OCI-LY7 (cell line): ENCODE results near the gene CGNL1. TPM values are rescaled to one million over a fixed set of nuclear protein-coding genes. Genes with fewer than 3 reads are reported as not detected.

Source experiments
- BruUV-seq: library from RNA; stranded (reverse); fragments of 400-500 nt; replicated peaks from 2 replicates; lab custom pipeline; 2021; lab: Mats Ljungman, UMichigan
- CTCF ChIA-PET: fragments of 300-600 bp; sonication (Branson Sonifier 250); formaldehyde crosslinking; loops from one replicate; lab custom pipeline; 2022; ENCODE audit warnings: antibody characterized with exemption; ENCODE audit not compliant: unreplicated experiment; lab: Charles Lee
- POLR2A ChIA-PET: fragments of 300-600 bp; sonication (Branson Sonifier 250); formaldehyde crosslinking; loops from one replicate; lab custom pipeline; 2022; ENCODE audit warnings: antibody characterized with exemption; lab: Charles Lee
- DNase-seq: peaks from one replicate; pipeline ENCODE4 v3.0.0-alpha.2; 2015; ENCODE audit warnings: low spot score
- H2AFZ ChIP-seq: fragments of 200-600 bp; sonication (generic), shearing (Covaris generic); 2 replicates; pipeline ENCODE4 v1.6.1; 2014; ENCODE audit warnings: mild to moderate bottlenecking, antibody characterized with exemption, low read length, moderate library complexity
- H3K27ac ChIP-seq: fragments of 200-600 bp; sonication (generic); 2 replicates; pipeline ENCODE4 v1.5.1; 2014; ENCODE audit warnings: mixed run types, low read depth, mild to moderate bottlenecking, moderate library complexity, low read length, inconsistent platforms; ENCODE audit not compliant: poor library complexity, severe bottlenecking
- H3K36me3 ChIP-seq: fragments of 200-600 bp; sonication (generic); 2 replicates; pipeline ENCODE4 v1.6.1; 2014; ENCODE audit warnings: mild to moderate bottlenecking, antibody characterized with exemption, low read length, moderate library complexity, mixed read lengths; ENCODE audit not compliant: insufficient read depth
- H3K4me1 ChIP-seq: fragments of 200-600 bp; sonication (generic); 2 replicates; pipeline ENCODE4 v1.5.1; 2014; ENCODE audit warnings: mild to moderate bottlenecking, low read length; ENCODE audit not compliant: insufficient read depth, poor library complexity, severe bottlenecking
- H3K4me2 ChIP-seq: fragments of 200-600 bp; sonication (generic); 2 replicates; pipeline ENCODE4 v1.6.1; 2014; ENCODE audit warnings: mild to moderate bottlenecking, low read length
- H3K4me3 ChIP-seq: fragments of 200-600 bp; sonication (generic); 2 replicates; pipeline ENCODE4 v1.5.1; 2014; ENCODE audit warnings: mild to moderate bottlenecking, low read depth, low read length; ENCODE audit not compliant: poor library complexity, severe bottlenecking
- H3K79me2 ChIP-seq: fragments of 200-600 bp; sonication (generic); 2 replicates; pipeline ENCODE4 v1.6.1; 2016; ENCODE audit warnings: low read depth, mild to moderate bottlenecking, low read length, moderate library complexity, mixed read lengths; ENCODE audit not compliant: insufficient read depth
- H3K9me2 ChIP-seq: fragments of 200-600 bp; sonication (generic); 2 replicates; pipeline ENCODE4 v1.6.1; 2016; ENCODE audit warnings: mild to moderate bottlenecking, low read length, mixed read lengths; ENCODE audit not compliant: insufficient read depth
- H3K9me3 ChIP-seq: fragments of 200-600 bp; sonication (generic); 2 replicates; pipeline ENCODE4 v1.6.1; 2014; ENCODE audit warnings: mild to moderate bottlenecking, mixed run types, low read length, mixed read lengths
- H4K20me1 ChIP-seq: fragments of 200-600 bp; sonication (generic); 2 replicates; pipeline ENCODE4 v1.6.1; 2014; ENCODE audit warnings: mild to moderate bottlenecking, antibody characterized with exemption, low read length, moderate library complexity, mixed read lengths; ENCODE audit not compliant: insufficient read depth
- EZH2phosphoT487 ChIP-seq: fragments of 200-600 bp; sonication (generic); IDR thresholded peaks from 2 replicates; pipeline ENCODE4 v1.6.1; 2018; ENCODE audit warnings: low read depth, borderline replicate concordance, mild to moderate bottlenecking, mixed run types, antibody characterized with exemption, low read length, moderate library complexity, mixed read lengths
- intact Hi-C: fragments of 100-400 bp; cut with micrococcal nuclease; formaldehyde crosslinking; loops from one replicate; pipeline ENCODE4 v1.10.0; 2022; ENCODE audit not compliant: unreplicated experiment
- total RNA-seq, 2 experiments: library from RNA; depleted of rRNA in 1 of 2; stranded (reverse); fragments of >200 nt in 1 of 2; shearing (Covaris generic) in 1 of 2; gene quantifications; 2 replicates each; pipeline ENCODE4 v1.2.3, GENCODE V29; 2014 to 2022
- TF ChIP-seq, protein P1 (sequence below): fragments of 200-600 bp; sonication (generic); conservative IDR thresholded peaks from 2 replicates; pipeline ENCODE4 v1.5.1; 2014; ENCODE audit warnings: mild to moderate bottlenecking, antibody characterized with exemption, low read length, moderate library complexity, mixed read lengths

The CGNL1 gene
- total RNA-seq, 2 experiments from 2014 or later: 0.04 TPM; not detected in 1

DNA sequence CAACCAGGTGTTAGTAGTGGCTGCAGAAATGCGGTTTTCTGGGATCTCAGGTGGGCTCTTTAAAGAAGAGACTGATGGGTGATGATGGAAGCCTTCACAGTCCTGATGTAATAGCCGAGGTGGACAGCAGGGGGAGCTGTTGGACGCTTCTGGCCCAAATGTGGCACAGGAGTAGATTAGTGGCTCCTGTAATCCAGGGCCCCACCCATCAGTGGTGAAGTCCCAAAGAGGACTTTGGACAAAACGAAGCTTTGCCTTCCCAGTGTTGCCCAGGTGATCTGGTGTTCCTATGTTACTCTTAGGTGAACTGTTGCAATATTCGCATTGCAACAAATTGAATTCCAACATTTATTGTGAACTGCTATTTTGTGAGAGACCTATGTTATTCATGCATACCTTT, 183.6 kb downstream of the CGNL1 start:
- no peaks in the 10 kb centered on the region for H3K9me3 ChIP-seq
- TF ChIP-seq EZH2phosphoT487: no peak
- TF ChIP-seq, protein P1, sequence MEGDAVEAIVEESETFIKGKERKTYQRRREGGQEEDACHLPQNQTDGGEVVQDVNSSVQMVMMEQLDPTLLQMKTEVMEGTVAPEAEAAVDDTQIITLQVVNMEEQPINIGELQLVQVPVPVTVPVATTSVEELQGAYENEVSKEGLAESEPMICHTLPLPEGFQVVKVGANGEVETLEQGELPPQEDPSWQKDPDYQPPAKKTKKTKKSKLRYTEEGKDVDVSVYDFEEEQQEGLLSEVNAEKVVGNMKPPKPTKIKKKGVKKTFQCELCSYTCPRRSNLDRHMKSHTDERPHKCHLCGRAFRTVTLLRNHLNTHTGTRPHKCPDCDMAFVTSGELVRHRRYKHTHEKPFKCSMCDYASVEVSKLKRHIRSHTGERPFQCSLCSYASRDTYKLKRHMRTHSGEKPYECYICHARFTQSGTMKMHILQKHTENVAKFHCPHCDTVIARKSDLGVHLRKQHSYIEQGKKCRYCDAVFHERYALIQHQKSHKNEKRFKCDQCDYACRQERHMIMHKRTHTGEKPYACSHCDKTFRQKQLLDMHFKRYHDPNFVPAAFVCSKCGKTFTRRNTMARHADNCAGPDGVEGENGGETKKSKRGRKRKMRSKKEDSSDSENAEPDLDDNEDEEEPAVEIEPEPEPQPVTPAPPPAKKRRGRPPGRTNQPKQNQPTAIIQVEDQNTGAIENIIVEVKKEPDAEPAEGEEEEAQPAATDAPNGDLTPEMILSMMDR: peak; percentile 90
- peak; percentile 51 for DNase-seq
- intact Hi-C loops: loop anchor here (5.0 kb wide), 1 partner anchor 302 kb away; no protein-coding TSS in a partner anchor
- H3K27ac ChIP-seq: no peak overlapping the region
- no peak overlapping the region for H2AFZ ChIP-seq
- H3K4me1 ChIP-seq: peaks cover 6% of the 10 kb centered on the region
- no TSS peak for BruUV-seq
- no peak overlapping the region for H3K4me2 ChIP-seq
- H3K4me3 ChIP-seq: no peak overlapping the region
- no peaks in the 10 kb centered on the region for H3K36me3 ChIP-seq
- no peaks in the 10 kb centered on the region for H4K20me1 ChIP-seq
- ChIA-PET POLR2A (interaction anchor here (0.6 kb wide), 1 partner anchor 30 kb away, joined by 3 read pairs; no protein-coding TSS in a partner anchor), CTCF (no interaction called here)
- no peaks in the 10 kb centered on the region for H3K9me2 ChIP-seq
- no peaks in the 10 kb centered on the region for H3K79me2 ChIP-seq

- Histone ChIP-seq H2AFZ (peak overlapping the region; percentile 81), H3K9me2 (no peaks in the 10 kb centered on the region), H3K4me2 (peak overlapping the region; percentile 48), H3K79me2 (no peaks in the 10 kb centered on the region), H3K4me1 (peaks cover 11% of the 10 kb centered on the region), H3K36me3 (no peaks in the 10 kb centered on the region), H3K9me3 (no peaks in the 10 kb centered on the region), H3K27ac (no peak overlapping the region), H3K4me3 (no peak overlapping the region), H4K20me1 (no peaks in the 10 kb centered on the region)
- POLR2A ChIA-PET: no interaction called here
- TF ChIP-seq EZH2phosphoT487: no peak
- TF ChIP-seq, protein P1: peak; percentile 93
- intact Hi-C loops: loop anchor here (5.0 kb wide), 1 partner anchor 301 kb away; no protein-coding TSS in a partner anchor
- BruUV-seq: no TSS peak
- CTCF ChIA-PET: no interaction called here
- DNase-seq: peak; percentile 72
Observed at GRCh38 chr15:57561041-57561711, 184.9 kb downstream of the CGNL1 start.

GRCh38 chr15:57562196-57562769, 186.0 kb downstream of the CGNL1 start:
- no peaks in the 10 kb centered on the region for H4K20me1 ChIP-seq
- POLR2A ChIA-PET: no interaction called here
- peaks cover 11% of the 10 kb centered on the region for H3K4me1 ChIP-seq
- H3K9me3 ChIP-seq: no peaks in the 10 kb centered on the region
- H3K79me2 ChIP-seq: no peaks in the 10 kb centered on the region
- TF ChIP-seq, protein P1: no peak
- TF ChIP-seq EZH2phosphoT487: no peak
- intact Hi-C loops: loop anchor here (5.0 kb wide), 1 partner anchor 300 kb away; no protein-coding TSS in a partner anchor
- H3K27ac ChIP-seq: no peak overlapping the region
- BruUV-seq: no TSS peak
- no peak overlapping the region for H3K4me3 ChIP-seq
- CTCF ChIA-PET: no interaction called here
- no peak overlapping the region for H2AFZ ChIP-seq
- no peaks in the 10 kb centered on the region for H3K9me2 ChIP-seq
- DNase-seq: no peak
- no peak overlapping the region for H3K4me2 ChIP-seq
- no peaks in the 10 kb centered on the region for H3K36me3 ChIP-seq
